ENCODE measurements around the gene LARGE1.

Gene LARGE1

DNA sequence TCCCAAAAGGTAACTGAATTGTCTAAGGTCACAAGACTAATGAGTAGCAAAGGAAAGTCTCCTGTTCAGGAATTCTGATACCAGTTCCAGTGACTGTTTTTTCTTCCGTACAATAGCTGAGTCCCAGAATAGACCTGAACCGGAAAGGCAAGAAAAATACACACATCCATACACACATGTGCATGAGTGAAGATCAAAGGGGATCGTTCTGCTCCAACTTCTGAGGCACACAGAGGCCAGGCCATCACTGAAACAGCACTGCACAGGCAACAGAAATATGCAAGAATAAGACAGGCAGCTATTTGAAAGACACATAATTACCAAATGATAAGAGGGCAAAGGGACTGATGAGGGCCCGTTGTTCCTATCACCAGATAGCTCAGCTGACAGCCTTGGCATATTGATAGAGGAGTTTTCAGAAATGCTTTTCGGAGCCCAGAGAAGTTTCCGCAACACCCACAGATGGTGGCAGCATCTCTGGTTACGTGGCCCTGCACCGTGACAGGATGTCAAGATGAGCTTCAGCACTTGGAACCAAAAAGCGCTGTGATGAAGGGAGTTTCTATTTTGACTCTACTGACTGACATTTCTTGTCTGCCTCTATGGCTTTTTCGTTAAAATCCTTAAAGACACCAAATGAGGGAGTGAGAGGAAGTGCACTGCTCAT, 280.6 kb downstream of the LARGE1 start:
- no peak overlapping the region for H3K4me3 ChIP-seq (ENCODE audit: low read depth, low read length)
- no peak for DNase-seq (ENCODE audit: low read depth)
- TF ChIP-seq POLR2A (IDR thresholded peaks at IDR 0.05; ENCODE audit: extremely low read depth, insufficient read length) (no peak), MYC (IDR thresholded peaks at IDR 0.05; ENCODE audit: low read depth, low read length) (no peak)
- TF ChIP-seq, protein P1, sequence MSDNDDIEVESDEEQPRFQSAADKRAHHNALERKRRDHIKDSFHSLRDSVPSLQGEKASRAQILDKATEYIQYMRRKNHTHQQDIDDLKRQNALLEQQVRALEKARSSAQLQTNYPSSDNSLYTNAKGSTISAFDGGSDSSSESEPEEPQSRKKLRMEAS (IDR thresholded peaks at IDR 0.05; ENCODE audit: low read depth, low read length), result no peak
- TF ChIP-seq, protein P2, sequence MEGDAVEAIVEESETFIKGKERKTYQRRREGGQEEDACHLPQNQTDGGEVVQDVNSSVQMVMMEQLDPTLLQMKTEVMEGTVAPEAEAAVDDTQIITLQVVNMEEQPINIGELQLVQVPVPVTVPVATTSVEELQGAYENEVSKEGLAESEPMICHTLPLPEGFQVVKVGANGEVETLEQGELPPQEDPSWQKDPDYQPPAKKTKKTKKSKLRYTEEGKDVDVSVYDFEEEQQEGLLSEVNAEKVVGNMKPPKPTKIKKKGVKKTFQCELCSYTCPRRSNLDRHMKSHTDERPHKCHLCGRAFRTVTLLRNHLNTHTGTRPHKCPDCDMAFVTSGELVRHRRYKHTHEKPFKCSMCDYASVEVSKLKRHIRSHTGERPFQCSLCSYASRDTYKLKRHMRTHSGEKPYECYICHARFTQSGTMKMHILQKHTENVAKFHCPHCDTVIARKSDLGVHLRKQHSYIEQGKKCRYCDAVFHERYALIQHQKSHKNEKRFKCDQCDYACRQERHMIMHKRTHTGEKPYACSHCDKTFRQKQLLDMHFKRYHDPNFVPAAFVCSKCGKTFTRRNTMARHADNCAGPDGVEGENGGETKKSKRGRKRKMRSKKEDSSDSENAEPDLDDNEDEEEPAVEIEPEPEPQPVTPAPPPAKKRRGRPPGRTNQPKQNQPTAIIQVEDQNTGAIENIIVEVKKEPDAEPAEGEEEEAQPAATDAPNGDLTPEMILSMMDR (IDR thresholded peaks at IDR 0.05; ENCODE audit: low read depth, low read length), result no peak

DNA sequence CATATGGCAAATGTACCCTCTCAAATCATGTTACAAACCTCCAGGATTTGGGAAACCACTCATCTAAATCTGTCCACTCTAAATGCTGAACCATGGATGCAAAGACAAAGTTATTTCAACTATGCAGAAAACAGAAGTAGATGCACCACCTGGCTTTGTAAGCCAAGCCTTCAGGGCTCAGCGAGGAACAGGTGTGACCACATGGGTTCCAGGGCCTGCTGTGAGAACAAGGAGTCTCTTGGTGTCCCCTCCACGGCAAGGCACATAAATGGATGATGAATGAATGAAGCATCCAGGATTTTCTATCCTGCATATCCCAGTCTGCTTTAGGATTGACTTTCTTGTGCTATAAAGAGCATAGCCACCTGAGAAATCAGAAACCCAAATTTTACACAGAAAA, 284.5 kb downstream of the LARGE1 start:
- TF ChIP-seq POLR2A (IDR thresholded peaks at IDR 0.05; ENCODE audit: extremely low read depth, insufficient read length), result no peak
- no peak for TF ChIP-seq MYC (IDR thresholded peaks at IDR 0.05; ENCODE audit: low read depth, low read length)
- TF ChIP-seq, protein P1 (IDR thresholded peaks at IDR 0.05; ENCODE audit: low read depth, low read length), result no peak
- TF ChIP-seq, protein P2 (IDR thresholded peaks at IDR 0.05; ENCODE audit: low read depth, low read length), result no peak
- no peak overlapping the region for H3K4me3 ChIP-seq (ENCODE audit: low read depth, low read length)
- no peak for DNase-seq (ENCODE audit: low read depth)

DNA sequence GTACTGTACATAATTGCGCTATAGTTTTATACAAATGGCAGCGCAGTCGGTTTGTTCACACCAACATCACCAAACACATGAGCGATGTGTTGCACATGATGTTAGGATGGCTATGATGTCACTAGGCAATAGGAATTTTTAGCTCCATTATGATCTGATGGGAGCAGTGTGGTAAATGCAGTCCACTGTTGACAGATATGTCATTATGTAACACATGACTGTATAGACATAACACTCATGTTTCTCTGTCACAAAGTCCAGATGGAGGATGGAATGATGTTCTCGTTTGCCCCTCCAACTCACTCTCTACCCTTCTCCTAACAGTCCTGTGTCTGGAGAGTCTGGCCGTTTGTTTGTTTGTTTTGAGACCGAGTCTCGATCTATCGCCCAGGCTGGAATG, 288.5 kb downstream of the LARGE1 start:
- no peak overlapping the region for H3K4me3 ChIP-seq (ENCODE audit: low read depth, low read length)
- DNase-seq (ENCODE audit: low read depth), result no peak
- no peak for TF ChIP-seq POLR2A (IDR thresholded peaks at IDR 0.05; ENCODE audit: extremely low read depth, insufficient read length)
- TF ChIP-seq MYC (IDR thresholded peaks at IDR 0.05; ENCODE audit: low read depth, low read length), result no peak
- TF ChIP-seq, protein P2 (IDR thresholded peaks at IDR 0.05; ENCODE audit: low read depth, low read length), result no peak
- TF ChIP-seq, protein P1 (IDR thresholded peaks at IDR 0.05; ENCODE audit: low read depth, low read length), result no peak

DNA sequence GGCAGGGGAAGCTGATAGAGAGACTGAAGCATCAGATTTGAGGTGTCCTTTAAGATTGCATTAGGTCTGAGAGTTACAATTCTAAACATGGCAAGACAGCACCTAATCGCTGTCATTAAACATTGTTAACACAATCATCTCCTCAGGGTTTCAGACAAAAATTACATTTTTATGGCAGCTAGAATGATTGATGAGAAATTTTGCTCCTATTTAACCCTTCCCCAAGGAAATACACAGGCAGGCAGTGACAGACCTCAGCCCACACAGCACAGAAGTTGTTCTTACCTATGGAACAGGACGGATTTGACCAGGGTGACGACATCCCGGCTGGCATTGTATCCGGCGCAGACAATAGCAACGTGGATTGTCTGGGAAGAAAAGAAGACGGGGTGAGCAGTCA, 294.3 kb downstream of the LARGE1 start:
- TF ChIP-seq POLR2A (IDR thresholded peaks at IDR 0.05; ENCODE audit: extremely low read depth, insufficient read length), result no peak
- TF ChIP-seq MYC (IDR thresholded peaks at IDR 0.05; ENCODE audit: low read depth, low read length), result no peak
- TF ChIP-seq, protein P1 (IDR thresholded peaks at IDR 0.05; ENCODE audit: low read depth, low read length), result no peak
- TF ChIP-seq, protein P2 (IDR thresholded peaks at IDR 0.05; ENCODE audit: low read depth, low read length), result no peak
- no peak for DNase-seq (ENCODE audit: low read depth)
- no peak overlapping the region for H3K4me3 ChIP-seq (ENCODE audit: low read depth, low read length)

DNA sequence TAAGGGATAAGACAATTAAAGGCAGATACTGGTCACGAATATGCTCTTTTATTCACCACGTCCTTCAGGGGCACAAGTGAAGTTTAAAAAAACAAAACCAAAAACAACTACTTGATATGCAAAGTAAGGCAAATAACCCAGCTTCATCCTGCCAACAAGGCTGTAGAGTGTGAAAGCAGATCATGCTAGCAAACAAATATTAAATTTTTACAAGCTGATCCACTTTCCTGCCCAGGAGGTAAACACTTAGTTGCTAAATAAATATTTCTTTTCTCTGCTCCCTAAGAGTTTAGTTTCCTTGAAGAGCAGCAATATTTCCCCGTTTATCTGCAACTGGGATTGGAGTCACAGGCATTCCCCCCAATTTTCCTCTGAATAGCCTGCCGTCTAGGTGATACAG, 300.2 kb downstream of the LARGE1 start:
- no peak overlapping the region for H3K4me3 ChIP-seq (ENCODE audit: low read depth, low read length)
- TF ChIP-seq, protein P1 (IDR thresholded peaks at IDR 0.05; ENCODE audit: low read depth, low read length), result no peak
- TF ChIP-seq, protein P2 (IDR thresholded peaks at IDR 0.05; ENCODE audit: low read depth, low read length), result no peak
- TF ChIP-seq POLR2A (IDR thresholded peaks at IDR 0.05; ENCODE audit: extremely low read depth, insufficient read length), result no peak
- TF ChIP-seq MYC (IDR thresholded peaks at IDR 0.05; ENCODE audit: low read depth, low read length), result no peak
- no peak for DNase-seq (ENCODE audit: low read depth)

All from NB4 (cell line).